ENCODE results near the gene FCHO1.
A peak's percentile ranks its signal among the peaks of the same experiment; 100 is the strongest.

The FCHO1 gene

DNA sequence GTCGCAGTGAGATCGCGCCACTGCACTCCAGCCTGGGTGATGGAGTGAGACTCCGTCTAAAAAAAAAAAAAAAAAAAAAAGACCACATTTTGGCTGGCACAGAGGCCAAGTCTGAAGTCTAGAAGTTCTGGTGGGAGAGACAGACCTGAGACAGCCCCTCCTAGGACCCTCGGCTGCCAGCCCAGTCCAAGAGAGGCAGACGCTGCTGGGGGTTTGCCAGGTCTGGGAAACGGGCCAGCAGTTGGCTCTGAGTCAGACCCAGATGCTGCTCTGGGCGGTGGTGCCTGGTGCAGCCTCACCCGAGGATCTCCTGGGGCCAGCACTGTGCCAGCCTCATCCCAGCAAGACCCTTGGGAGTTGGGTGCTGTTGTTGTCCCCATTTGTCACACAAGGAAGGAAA, 5.8 kb downstream of the FCHO1 start:
- DNase-seq (ENCODE audit: extremely low spot score), result no peak
- ChIA-PET POLR2A (no interaction called here), CTCF (interaction anchor here (0.6 to 1.7 kb wide), 4 partner anchors 9 to 175 kb away, joined by 3 to 9 read pairs (median 6); partner anchors contain the start of gene CCDC124)
- TF ChIP-seq FOXK2 (IDR thresholded peaks at IDR 0.05) (no peak), HDGF (IDR thresholded peaks at IDR 0.05; ENCODE audit: borderline replicate concordance) (no peak), ZNF384 (IDR thresholded peaks at IDR 0.05) (no peak), FOXA1 (IDR thresholded peaks at IDR 0.05) (no peak), TARDBP (IDR thresholded peaks at IDR 0.05) (no peak), ELF4 (IDR thresholded peaks at IDR 0.05) (no peak), SUZ12 (IDR thresholded peaks at IDR 0.05) (no peak), ARNT (IDR thresholded peaks at IDR 0.05) (no peak), FOXM1 (IDR thresholded peaks at IDR 0.05; ENCODE audit: borderline replicate concordance) (no peak), CTBP1 (IDR thresholded peaks at IDR 0.05; ENCODE audit: borderline replicate concordance) (no peak)

- no peak for DNase-seq (ENCODE audit: extremely low spot score)
- ChIA-PET POLR2A (no interaction called here), CTCF (interaction anchor here (1.7 kb wide), 1 partner anchor 8 kb away, joined by 5 read pairs; no protein-coding TSS in a partner anchor)
- no peak for TF ChIP-seq SUZ12 (IDR thresholded peaks at IDR 0.05)
- no peak for TF ChIP-seq HDGF (IDR thresholded peaks at IDR 0.05; ENCODE audit: borderline replicate concordance)
- TF ChIP-seq SP1 (IDR thresholded peaks at IDR 0.05), result no peak
- no peak for TF ChIP-seq L3MBTL2 (conservative IDR thresholded peaks at IDR 0.05)
- no peak for TF ChIP-seq ELF4 (IDR thresholded peaks at IDR 0.05)
Measured at GRCh38 chr19:17758515-17758914, 7.2 kb downstream of the FCHO1 start.

DNA sequence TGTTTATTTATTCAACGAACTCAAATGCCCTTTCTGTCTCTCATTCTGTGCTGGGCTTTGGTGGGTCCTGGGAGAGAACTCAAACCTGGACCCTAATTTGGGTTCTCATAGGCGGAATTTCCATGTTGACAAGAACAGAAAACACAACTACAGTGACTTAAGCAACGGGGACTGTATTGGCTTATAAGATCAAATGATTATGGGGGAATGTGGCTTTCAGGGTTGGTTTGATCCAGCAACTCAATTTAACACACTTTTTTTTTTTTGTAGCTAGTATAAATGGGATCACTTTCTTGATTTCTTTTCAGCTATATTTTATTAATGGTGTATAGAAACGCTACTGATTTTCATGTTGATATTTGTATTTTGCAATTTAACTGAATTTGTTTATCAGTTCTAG, 9.9 kb downstream of the FCHO1 start:
- ChIA-PET POLR2A (no interaction called here), CTCF (no interaction called here)
- no peak for DNase-seq (ENCODE audit: extremely low spot score)
- TF ChIP-seq SP1 (IDR thresholded peaks at IDR 0.05) (no peak), CTBP1 (IDR thresholded peaks at IDR 0.05; ENCODE audit: borderline replicate concordance) (no peak), HDGF (IDR thresholded peaks at IDR 0.05; ENCODE audit: borderline replicate concordance) (no peak), FOXM1 (IDR thresholded peaks at IDR 0.05; ENCODE audit: borderline replicate concordance) (no peak), NFRKB (IDR thresholded peaks at IDR 0.05) (no peak), ELF4 (IDR thresholded peaks at IDR 0.05) (no peak)

DNA sequence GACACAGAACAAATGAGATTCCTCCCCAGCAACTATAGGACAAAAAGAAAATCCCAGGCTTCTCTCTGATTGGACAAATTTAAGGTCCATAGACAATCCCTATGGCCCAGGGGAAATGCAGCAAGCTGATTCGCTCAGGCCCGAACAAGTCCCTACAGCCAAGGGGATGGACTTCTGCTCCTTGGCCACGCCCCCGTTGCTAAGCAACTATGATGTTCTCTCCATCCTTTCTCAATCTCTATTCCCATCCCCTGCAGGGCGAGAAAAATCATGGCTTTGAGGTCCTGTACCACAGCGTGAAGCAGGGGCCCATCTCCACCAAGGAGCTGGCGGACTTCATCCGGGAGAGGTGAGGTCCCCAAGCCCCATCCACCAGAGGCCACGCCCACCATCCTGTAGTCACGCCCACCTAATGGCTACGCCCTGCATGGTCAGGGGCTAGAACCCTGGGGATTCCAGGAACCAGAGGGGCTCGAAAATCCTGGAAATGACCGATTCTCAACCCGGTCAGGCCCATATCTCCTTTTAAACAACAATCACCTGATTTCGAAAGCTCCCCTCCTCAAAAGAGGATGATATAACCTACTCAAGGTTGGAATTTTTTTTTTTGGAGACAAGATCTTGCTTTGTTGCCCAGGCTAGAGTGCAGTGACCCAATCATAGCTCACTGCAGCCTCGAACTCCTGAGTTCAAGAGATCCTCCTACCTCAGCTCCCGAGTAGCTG, 11.4 kb downstream of the FCHO1 start:
- POLR2A ChIA-PET, result no interaction called here
- CTCF ChIA-PET, result interaction anchor here (0.6 kb wide), 2 partner anchors 87 to 190 kb away, joined by 3 to 5 read pairs; no protein-coding TSS in a partner anchor
- peak; percentile 86 for DNase-seq (ENCODE audit: extremely low spot score)
- TF ChIP-seq FOXM1 (IDR thresholded peaks at IDR 0.05; ENCODE audit: borderline replicate concordance), result peak; percentile 76
- no peak for TF ChIP-seq HDGF (IDR thresholded peaks at IDR 0.05; ENCODE audit: borderline replicate concordance)

- TF ChIP-seq ELF4 (IDR thresholded peaks at IDR 0.05) (no peak), BHLHE40 (IDR thresholded peaks at IDR 0.05; ENCODE audit: borderline replicate concordance) (no peak), SUZ12 (IDR thresholded peaks at IDR 0.05) (no peak), ARNT (IDR thresholded peaks at IDR 0.05) (no peak), FOXM1 (IDR thresholded peaks at IDR 0.05; ENCODE audit: borderline replicate concordance) (no peak), SP1 (IDR thresholded peaks at IDR 0.05) (no peak), FOXK2 (IDR thresholded peaks at IDR 0.05) (no peak)
- ChIA-PET CTCF (no interaction called here), POLR2A (interaction anchor here (0.6 kb wide), 1 partner anchor 45 kb away, joined by 3 read pairs; the partner anchor contains the start of gene MAP1S)
- DNase-seq (ENCODE audit: extremely low spot score), result no peak
Measured at GRCh38 chr19:17764348-17764747, 13.1 kb downstream of the FCHO1 start.

- ChIA-PET CTCF (no interaction called here), POLR2A (no interaction called here)
- DNase-seq (ENCODE audit: extremely low spot score), result no peak
- TF ChIP-seq HDGF (IDR thresholded peaks at IDR 0.05; ENCODE audit: borderline replicate concordance) (no peak), SP1 (IDR thresholded peaks at IDR 0.05) (no peak), LEF1 (IDR thresholded peaks at IDR 0.05; ENCODE audit: borderline replicate concordance) (no peak), NFRKB (IDR thresholded peaks at IDR 0.05) (no peak), BHLHE40 (IDR thresholded peaks at IDR 0.05; ENCODE audit: borderline replicate concordance) (no peak), CTBP1 (IDR thresholded peaks at IDR 0.05; ENCODE audit: borderline replicate concordance) (no peak), L3MBTL2 (conservative IDR thresholded peaks at IDR 0.05) (no peak), ZNF384 (IDR thresholded peaks at IDR 0.05) (no peak)
Measured at GRCh38 chr19:17765069-17765618, 13.9 kb downstream of the FCHO1 start.

GRCh38 chr19:17766543-17767131, 15.4 kb downstream of the FCHO1 start:
- POLR2A ChIA-PET, result interaction anchor here (1.0 kb wide), 3 partner anchors 47 to 318 kb away, joined by 4 to 7 read pairs (median 5); partner anchors contain the start of genes MAP1S, RPL18A and TMEM221
- TF ChIP-seq ZNF384 (IDR thresholded peaks at IDR 0.05) (no peak; the same call in 1 of the 2 replicates), ARNT (IDR thresholded peaks at IDR 0.05) (no peak), FOXM1 (IDR thresholded peaks at IDR 0.05; ENCODE audit: borderline replicate concordance) (no peak), CTBP1 (IDR thresholded peaks at IDR 0.05; ENCODE audit: borderline replicate concordance) (no peak), FOXK2 (IDR thresholded peaks at IDR 0.05) (no peak), FOXA1 (IDR thresholded peaks at IDR 0.05) (no peak), HDGF (IDR thresholded peaks at IDR 0.05; ENCODE audit: borderline replicate concordance) (no peak), ELF4 (IDR thresholded peaks at IDR 0.05) (no peak)
- DNase-seq (ENCODE audit: extremely low spot score), result peak; percentile 81
- CTCF ChIA-PET, result interaction anchor here (0.5 to 2.3 kb wide), 21 partner anchors 9 to 372 kb away, joined by 3 to 21 read pairs (median 4); no protein-coding TSS in a partner anchor

DNA sequence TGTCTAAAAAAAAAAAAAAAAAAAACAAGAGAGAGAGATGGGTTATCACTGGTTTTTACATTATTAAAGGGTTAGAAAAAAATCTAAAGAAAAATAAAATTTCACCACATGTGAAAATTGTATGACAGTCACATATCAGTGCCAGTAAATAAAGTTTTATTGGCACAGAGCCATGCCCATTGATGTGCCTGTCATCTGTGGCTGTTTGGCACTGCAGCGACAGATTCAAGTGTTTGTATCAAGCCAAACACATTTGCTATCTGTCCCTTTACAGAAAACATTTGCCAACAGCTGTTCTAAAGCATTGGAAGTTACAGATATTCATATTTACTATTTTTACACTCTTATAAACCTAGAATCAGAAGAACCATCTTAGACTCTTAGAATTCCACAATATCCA, 16.3 kb downstream of the FCHO1 start:
- POLR2A ChIA-PET, result no interaction called here
- TF ChIP-seq ARNT (IDR thresholded peaks at IDR 0.05) (no peak), HDGF (IDR thresholded peaks at IDR 0.05; ENCODE audit: borderline replicate concordance) (no peak), FOXK2 (IDR thresholded peaks at IDR 0.05) (no peak), CTBP1 (IDR thresholded peaks at IDR 0.05; ENCODE audit: borderline replicate concordance) (no peak), ELF4 (IDR thresholded peaks at IDR 0.05) (no peak), BHLHE40 (IDR thresholded peaks at IDR 0.05; ENCODE audit: borderline replicate concordance) (no peak), SP1 (IDR thresholded peaks at IDR 0.05) (no peak), NFRKB (IDR thresholded peaks at IDR 0.05) (no peak), L3MBTL2 (conservative IDR thresholded peaks at IDR 0.05) (no peak)
- CTCF ChIA-PET, result interaction anchor here (0.6 to 2.3 kb wide), 8 partner anchors 8 to 161 kb away, joined by 3 to 21 read pairs (median 9); no protein-coding TSS in a partner anchor
- DNase-seq (ENCODE audit: extremely low spot score), result no peak

Measured in HEK293T (cell line).